Dedifferentiated amniotic fluid mesenchymal stem cell (primary cell): Measurements from ENCODE around the gene GNAT1.

ENCODE experiments used
- DNase-seq: peaks from one replicate; pipeline ENCODE4 v3.0.0-alpha.2; 2016; ENCODE audit errors: extremely low spot score

Gene GNAT1

GRCh38 chr3:50190936-50191660, at the start of gene GNAT1:
Gene GNAT1 (plus strand): TSS chr3:50191610. CDS start chr3:50191726, 116 bp downstream.
- DNase-seq, result no peak

- no peak for DNase-seq
Measured at GRCh38 chr3:50146316-50146901, 45.0 kb upstream of the GNAT1 start.

GRCh38 chr3:50147016-50147415, 44.4 kb upstream of the GNAT1 start:
- DNase-seq, result no peak

- DNase-seq, result no peak
Measured at GRCh38 chr3:50147447-50147846, 44.0 kb upstream of the GNAT1 start.

GRCh38 chr3:50147861-50148260, 43.5 kb upstream of the GNAT1 start:
- DNase-seq, result no peak

- no peak for DNase-seq
Measured at GRCh38 chr3:50150404-50150750, 41.0 kb upstream of the GNAT1 start.

- no peak for DNase-seq
Measured at GRCh38 chr3:50150863-50151686, 40.3 kb upstream of the GNAT1 start.

GRCh38 chr3:50151728-50152127, 39.7 kb upstream of the GNAT1 start:
- DNase-seq, result no peak

GRCh38 chr3:50153782-50154475, 37.5 kb upstream of the GNAT1 start:
- DNase-seq, result no peak

- no peak for DNase-seq
Measured at GRCh38 chr3:50154476-50154839, 37.0 kb upstream of the GNAT1 start.

GRCh38 chr3:50154840-50155490, 36.4 kb upstream of the GNAT1 start, which contains the start of gene SEMA3F:
Gene SEMA3F (plus strand): TSS chr3:50155324. CDS start chr3:50159623, 4,299 bp downstream.
- DNase-seq, result peak; percentile 19

GRCh38 chr3:50155491-50155878, 35.9 kb upstream of the GNAT1 start:
- no peak for DNase-seq

GRCh38 chr3:50155891-50156290, 35.5 kb upstream of the GNAT1 start:
- DNase-seq, result no peak

GRCh38 chr3:50156549-50157493, 34.6 kb upstream of the GNAT1 start:
- DNase-seq, result no peak

GRCh38 chr3:50157827-50158529, 33.4 kb upstream of the GNAT1 start:
- no peak for DNase-seq

GRCh38 chr3:50158530-50159146, 32.8 kb upstream of the GNAT1 start:
- DNase-seq, result no peak

- no peak for DNase-seq
Measured at GRCh38 chr3:50160561-50160983, 30.8 kb upstream of the GNAT1 start.

- DNase-seq, result no peak
Measured at GRCh38 chr3:50161320-50161719, 30.1 kb upstream of the GNAT1 start.
